Measurements from ENCODE around the gene PTPN7.

DNA sequence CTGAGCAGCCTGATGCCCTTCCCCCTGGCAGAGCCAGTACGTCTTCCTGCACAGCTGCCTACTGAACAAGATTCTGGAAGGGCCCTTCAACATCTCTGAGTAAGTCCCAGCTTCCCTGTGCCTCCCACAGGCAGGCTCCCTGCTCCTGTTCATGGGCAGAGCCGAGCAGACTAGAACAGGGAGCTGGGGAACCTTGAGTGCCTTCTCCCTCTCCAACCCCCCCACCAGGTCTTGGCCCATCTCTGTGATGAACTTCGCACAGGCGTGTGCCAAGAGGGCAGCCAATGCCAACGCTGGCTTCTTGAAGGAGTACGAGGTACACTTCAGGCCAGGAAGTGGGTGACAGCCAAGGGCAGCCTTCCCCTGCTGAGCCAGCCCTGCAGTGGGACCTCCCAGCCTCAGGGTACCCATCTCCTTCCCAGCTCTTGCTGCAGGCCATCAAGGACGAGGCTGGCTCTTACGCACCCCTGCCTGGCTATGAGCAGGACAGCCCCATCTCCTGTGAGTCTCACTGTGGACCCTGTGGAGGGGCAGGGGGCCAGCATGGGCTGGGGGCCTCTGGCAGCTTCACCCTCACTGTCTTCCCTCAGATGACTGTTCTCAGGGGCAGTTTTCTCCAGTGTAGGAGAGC is 26.8 kb upstream of the PTPN7 start:
- TF ChIP-seq, protein P1, sequence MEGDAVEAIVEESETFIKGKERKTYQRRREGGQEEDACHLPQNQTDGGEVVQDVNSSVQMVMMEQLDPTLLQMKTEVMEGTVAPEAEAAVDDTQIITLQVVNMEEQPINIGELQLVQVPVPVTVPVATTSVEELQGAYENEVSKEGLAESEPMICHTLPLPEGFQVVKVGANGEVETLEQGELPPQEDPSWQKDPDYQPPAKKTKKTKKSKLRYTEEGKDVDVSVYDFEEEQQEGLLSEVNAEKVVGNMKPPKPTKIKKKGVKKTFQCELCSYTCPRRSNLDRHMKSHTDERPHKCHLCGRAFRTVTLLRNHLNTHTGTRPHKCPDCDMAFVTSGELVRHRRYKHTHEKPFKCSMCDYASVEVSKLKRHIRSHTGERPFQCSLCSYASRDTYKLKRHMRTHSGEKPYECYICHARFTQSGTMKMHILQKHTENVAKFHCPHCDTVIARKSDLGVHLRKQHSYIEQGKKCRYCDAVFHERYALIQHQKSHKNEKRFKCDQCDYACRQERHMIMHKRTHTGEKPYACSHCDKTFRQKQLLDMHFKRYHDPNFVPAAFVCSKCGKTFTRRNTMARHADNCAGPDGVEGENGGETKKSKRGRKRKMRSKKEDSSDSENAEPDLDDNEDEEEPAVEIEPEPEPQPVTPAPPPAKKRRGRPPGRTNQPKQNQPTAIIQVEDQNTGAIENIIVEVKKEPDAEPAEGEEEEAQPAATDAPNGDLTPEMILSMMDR (conservative IDR thresholded peaks at IDR 0.05; ENCODE audit: low read length), result no peak
- no peak for TF ChIP-seq EZH2phosphoT487 (IDR thresholded peaks at IDR 0.05; ENCODE audit: borderline replicate concordance)
